Activated T-cell treated with anti-CD3 and anti-CD28 coated beads, Interleukin-2, amount 50 U/mL, for 48 hours (primary cell): ENCODE data around the gene TIAL1.
"Not testable (repeated sequence)": the region's sequence is repeated elsewhere in the genome, so short reads cannot be mapped to it uniquely, and the experiment has no call there.

Source experiments
- DNase-seq, 2 experiments: peaks; one replicate each; pipeline ENCODE4 v3.0.0-alpha.2; 2020

The TIAL1 gene

DNA sequence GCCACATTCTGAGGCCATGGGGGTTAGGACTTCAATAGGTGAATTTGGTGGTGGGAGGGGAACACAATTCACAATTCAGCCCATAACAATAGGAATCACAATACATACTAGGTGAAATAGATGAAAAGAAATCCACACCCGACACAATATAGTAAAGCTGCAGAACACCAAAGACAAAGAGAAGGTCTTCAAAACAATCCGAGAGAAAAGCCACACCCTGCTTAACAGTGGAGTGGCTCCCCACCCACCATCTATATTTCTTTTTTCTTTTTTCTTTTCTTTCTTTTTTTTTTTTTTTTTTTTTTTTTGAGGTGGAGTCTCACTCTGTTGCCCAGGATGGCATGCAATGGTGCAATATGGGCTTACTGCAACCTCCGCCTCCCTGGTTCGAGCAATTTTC lies 14.7 kb upstream of the TIAL1 start:
- DNase-seq: no peak

DNA sequence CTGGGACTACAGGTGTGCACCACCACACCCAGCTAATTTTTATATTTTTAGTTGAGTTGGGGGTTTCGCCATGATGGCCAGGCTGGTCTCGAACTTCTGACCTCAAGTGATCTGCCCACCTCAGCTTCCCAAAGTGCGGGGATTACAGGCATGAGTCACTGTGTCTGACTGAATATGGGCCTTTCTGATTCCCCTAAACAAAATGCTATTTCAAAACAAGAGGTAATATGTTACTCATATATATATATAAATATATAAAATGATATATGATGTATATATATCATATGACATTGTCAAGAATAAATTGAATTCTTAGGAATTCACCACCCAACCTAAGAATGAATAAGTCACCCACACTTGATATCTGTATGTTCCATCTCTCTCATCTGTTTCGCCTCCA lies 12.8 kb upstream of the TIAL1 start:
- no peak for DNase-seq

DNA sequence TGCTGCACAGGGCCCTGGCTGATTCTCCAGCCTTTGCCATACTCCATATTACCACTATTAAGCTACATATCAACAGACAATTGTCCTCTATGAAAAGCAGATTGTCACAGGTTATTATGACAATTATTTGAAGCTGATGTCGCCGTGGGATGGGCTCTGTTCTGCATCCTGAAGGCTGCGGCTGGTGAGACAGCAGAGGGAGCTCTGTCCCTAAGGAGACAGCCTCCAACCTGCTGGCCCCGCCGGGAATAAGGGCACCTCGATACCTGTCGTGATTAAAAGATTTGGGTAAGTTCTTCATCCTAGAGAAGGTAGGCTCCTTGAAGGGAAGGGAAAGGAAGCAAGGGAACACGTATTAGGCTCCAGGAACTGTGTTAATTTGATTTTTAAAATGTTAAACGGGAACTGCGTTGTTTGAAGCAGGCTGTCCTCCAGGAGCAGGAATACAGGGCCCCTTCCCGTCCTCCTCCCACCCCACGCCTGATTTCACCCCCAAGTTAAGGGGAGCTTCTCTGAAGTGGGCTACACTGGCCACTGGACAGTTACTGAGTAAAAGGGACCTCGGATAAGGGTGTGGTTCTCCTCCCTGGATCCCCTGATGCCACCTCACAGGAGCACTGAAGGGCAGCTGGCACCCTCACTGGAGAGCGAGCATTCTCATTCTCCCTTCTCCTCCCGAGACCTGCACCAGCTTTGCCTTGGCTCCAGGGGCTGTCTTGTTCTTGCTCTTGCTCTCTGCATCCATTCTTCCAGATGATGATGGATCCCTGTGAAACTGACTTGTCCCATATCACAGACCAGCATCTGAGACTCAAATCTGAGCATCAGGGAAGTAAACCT lies 11.8 kb upstream of the TIAL1 start:
- DNase-seq: peak; percentile 43

DNA sequence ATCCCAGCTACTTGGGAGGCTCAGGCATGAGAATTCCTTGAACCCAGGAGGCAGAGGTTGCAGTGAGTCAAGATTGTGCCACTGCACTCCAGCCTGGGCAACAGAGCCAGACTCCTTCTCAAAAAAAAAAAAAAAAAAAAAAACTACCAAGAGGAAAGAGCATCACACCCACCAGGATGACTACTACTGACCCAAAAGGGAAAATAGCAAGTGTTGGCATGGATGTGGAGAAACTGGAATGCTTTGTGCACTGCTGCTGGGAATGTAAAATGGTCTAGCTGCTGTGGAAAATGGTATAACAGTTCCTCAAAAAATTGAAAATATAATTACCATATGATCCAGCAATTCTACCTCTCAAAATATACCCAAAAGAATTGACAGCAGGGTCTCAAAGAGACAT lies 7.7 kb upstream of the TIAL1 start:
- DNase-seq: no peak

DNA sequence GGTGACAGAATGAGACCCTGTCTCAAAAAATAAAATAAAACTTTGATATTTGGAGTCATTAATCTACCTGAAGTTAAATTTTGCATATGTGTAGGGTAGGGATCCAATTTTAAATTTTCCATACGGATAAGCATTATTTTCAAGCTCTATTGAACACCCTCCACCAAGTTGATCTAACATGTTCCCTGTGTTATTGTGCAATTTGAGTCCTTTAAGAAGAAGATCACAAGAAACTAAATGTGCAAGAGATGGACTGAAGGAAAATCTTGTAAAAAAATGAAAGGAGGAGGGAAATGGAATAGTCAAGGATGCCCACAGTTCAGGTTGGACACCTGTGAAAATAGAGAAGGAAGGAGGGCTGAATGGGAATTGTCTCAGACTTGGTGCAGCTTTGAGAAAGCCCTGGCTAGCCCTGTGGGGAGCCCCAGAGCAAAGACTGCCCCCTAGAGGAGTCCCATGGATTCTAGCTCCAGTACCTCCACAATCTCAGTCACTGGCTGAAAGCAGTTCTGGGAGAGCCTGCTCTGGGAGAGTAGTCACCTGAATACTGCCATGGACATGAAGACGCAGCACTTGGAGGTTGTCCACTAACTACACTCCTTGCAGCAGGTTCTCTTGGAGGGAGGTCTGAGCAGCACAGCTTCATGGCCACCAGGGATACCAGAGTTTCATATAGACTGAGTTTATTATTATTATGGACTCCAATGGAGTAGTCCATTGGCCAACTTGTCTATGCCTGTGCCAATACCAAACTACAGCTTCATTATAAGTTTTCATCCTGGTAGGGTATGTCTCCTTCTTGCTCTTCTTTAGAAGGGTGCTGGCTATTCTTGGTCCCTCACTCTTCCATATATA lies 5.7 kb upstream of the TIAL1 start:
- DNase-seq: peak; percentile 38 to 57

DNA sequence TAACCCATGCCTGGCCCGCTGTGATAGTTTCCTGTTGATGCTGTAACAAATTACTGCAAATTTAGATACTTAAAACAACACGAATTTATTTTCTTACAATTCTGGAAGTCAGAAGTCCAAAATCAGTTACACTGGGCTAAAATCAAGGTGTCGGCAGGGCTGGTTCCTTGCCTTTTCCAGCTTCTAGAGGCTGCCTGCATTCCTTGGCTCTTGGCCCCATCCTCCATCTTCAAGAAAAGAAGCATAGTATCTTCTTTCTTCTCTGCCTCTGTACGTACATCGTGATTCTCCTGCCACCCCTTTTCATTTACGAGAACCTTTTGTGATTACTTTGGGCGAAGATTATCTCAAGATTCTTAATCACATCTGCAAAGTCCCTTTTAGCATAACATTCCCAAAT lies 1.6 kb upstream of the TIAL1 start:
- no peak for DNase-seq

DNA sequence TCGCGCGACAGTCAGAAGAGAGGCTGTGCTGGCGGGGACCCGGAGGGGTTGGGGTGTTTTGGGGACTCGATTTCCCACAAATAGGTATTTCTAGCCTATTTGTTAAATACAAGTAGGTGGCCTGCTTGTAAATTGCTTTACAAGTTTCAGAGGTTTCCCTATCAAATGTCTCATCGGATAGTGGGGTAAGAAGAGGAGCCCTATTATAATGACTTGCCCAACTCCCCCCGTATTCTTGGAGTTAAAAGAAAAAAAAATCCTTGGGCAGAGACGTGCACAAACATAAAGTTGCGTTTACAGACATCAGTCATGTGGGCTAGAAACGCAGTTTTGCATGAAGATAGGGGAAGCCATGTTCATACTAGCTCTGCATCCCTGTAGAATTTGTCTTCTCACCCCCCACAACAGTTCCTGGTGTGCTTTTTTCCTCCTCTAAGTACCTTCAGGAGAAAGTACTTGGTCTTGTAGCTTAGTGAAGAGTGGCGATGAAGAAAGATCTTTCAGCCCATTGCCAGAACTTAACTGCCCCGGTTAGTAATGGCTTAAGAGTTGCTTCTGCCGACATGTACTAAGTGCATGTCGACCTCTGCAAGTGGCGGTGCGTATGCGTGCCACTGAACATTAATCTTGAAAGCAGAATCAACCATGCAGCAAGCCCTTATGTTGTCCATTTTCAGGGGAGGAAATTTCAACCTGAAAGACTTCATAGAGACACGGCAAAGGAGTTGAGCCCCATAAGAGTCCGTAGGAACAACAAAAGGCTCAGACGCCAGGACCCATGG lies 832 bp upstream of the TIAL1 start:
- no peak for DNase-seq

DNA sequence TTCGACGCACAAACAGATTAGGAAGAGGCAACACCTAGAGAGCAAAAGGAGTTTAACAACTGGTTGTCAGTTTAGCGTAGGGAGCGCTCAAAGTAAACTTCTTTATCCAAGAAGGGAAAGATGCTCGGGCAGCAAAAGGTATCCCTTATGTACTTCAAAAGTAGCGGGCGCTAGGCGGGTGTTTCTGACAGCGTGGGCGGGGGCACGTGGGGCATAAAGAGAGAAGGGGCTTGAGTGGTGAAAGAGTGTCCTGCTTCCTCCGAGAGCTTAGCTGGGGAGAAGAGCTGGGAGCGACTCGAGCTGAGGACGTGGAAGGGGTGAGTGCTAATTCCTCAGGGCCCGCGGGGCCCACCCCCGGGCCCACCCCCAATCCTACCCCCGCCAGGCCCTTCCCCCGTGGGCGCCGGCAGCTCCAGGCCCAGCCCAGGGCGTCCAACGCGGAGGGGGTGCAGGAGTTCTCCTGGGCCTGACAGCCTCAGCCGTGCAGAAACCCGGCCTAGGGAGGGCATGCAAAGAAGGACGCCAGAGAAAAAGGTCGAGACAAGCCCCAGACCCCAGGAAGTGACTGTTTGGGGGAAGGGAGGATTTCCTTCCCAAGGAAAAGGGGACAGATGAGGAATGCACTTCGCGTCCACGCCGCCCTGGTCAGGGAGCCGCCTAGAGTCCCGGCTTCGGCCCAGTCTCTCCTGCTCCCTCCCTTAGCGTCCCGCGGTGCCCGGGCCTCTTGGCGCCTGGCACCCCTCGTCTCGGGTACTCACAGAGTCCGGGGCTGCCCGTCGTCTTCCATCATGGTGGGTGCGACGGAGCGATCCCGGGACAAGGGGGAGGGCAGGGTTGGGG lies 868 bp downstream of the TIAL1 start:
- peak; percentile 80 to 82 for DNase-seq

DNA sequence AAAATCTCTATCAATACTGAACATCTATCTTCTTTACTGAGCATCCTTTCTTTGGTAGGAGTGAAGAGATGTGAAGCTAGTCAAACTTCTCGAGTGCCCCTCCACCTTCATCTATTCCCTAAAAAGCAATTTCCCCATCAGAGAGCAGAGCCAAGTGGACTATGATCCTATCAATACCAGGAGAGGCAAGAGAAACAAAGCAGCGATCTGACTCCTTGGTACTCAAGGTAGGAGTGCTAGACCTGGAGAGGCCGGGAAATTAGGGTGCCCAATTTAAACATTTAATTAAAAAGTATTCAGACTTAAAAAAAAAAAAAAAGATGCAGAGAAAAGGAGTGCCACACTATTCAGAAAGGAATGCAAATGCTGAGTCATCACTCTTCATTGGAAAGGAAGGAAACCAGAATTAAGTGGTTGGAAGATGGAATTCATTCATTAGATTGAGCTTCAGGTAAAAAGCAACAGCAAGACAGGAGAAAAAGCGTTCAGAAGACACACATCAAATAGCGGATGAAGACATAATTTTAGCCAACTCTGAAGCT lies 1.6 kb downstream of the TIAL1 start:
- peak; percentile 15 for DNase-seq

DNA sequence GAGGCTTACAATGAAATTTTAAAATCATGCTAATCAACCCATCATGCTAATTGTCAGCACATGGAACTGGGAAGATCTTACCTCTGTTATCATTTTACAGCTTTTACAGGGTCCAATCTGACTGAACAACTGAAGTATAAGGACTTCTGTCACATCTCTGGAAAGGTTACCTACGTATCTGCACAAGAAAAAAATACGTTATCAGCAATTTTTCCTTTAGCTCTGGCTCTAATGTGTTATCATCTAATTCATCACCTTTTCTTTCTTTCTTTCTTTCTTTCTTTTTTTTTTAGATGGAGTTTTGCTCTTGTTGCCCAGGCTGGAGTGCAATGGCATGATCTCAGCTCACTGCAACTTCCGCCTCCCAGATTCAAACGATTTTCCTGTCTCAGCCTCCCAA lies 8.7 kb downstream of the TIAL1 start:
- DNase-seq: no peak

DNA sequence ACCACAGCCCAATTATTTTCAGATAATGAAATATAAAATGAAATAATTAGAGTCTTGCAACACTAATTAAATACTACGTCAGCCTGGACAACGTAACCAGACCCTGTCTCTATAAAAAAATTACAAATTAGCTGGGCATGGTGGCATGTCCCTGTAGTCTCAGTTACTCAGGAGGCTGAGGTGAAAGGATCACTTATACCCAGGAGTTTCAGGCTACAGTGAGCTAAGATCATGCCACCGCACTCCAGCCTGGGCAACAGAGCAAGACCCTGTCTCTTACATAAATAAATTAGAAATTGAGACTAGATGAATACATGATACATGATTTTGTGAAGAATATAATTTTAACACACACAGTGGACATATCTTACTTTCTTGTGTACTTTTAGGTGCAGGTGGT lies 18.4 kb downstream of the TIAL1 start:
- no peak for DNase-seq

DNA sequence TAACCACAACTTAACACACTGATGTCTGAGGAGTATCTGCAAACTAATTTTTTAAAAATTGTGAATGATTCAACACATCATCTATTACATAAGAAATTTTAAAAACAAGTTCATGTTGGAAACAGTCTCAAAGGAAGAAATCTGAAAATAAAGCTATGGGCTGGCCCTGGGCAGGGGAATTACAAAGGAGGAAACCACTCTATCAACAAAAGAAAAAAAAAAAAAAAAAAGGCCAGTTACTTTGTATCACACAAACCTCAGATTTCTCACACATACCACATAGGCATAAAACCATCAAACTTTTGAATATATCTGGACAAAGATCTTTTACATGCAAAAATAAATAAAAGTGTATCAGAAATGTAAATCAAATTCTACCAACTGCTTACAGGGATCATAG lies 20.8 kb downstream of the TIAL1 start:
- no peak for DNase-seq

DNA sequence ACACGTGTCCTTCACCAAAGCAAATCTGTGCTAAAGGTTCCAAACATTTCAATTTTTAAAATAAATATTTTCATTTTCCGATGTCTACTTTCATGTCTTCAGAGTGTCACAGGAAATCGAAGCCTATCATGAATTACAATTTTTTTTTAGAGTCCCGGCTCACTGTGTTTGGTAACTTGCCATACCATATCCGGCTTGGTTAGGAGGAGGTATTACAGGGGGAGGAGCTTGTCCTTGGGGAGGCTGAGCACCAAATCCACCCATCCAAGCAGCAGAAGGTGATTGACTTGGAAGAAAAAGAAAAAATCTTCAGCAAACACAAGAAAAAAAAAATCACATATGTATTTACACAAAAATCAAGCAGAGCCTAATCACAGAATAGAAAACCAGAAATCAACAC lies 21.3 kb downstream of the TIAL1 start:
- no peak for DNase-seq

DNA sequence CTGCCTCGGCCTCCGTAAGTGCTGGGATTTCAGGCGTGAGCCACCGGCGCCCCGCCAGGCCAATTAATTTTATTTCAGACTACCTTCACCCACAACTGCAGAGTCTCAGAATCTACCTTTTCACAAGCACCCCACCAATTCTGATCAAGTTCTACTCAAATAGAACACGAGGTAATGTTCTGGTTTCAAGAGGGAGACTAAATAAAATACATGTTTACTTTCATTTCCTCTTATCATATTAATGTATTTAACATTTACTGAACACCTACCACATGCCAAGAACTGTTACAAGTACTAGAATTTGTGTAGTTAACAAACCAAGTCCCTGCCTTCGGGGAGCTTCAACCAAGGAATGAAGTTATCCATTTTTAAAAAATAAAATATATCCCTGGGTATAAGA lies 28.8 kb downstream of the TIAL1 start:
- DNase-seq: no peak

DNA sequence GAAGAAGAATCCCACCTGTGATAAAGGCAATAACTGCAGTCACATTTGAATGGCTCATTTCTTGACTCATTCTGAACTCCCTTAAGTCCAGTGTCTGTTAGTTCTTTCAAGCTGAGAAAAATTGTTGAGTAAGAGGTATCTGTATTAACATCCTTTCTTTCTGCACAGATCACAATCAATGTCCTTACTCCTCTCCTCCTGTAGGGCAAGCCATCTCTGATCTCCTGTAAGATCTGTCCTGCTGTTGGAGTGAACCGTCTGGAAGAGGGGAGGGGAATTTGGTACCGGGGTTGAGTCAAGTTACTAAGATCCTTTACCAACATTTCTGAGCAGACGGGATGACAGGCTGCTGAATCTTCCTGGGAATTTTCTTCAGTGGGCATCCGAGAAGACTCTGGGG lies 34.7 kb downstream of the TIAL1 start:
- DNase-seq: no peak

DNA sequence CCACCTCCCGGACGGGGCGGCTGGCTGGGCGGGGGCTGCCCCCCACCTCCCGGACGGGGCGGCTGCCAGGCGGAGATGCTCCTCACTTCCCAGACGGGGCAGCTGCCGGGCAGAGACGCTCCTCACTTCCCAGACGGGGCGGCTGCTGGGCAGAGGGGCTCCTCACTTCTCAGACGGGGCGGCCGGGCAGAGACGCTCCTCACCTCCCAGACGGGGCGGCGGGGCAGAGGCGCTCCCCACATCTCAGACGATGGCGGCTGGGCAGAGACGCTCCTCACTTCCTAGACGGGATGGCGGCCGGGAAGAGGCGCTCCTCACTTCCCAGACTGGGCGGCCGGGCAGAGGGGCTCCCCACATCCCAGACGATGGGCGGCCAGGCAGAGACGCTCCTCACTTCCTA lies 37.3 kb downstream of the TIAL1 start:
- not testable (repeated sequence) for DNase-seq

DNA sequence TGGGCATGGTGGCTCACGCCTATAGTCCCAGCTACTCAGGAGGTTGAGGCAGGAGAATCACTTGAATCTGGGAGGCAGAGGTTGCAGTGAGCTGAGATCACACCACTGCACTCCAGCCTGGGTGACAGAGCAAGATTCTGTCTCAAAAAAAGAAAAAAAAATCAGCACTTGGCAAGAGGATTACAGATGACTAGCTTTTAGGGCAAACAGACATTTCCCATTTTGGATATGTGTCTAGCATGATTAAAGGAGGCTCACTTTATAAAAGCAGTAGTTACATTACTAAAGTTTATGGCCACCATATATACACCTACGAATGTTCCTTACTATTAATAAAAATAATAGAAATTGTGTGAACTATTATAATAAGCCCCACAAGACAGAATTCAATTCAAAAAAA lies 40.7 kb downstream of the TIAL1 start:
- not testable (repeated sequence) for DNase-seq

DNA sequence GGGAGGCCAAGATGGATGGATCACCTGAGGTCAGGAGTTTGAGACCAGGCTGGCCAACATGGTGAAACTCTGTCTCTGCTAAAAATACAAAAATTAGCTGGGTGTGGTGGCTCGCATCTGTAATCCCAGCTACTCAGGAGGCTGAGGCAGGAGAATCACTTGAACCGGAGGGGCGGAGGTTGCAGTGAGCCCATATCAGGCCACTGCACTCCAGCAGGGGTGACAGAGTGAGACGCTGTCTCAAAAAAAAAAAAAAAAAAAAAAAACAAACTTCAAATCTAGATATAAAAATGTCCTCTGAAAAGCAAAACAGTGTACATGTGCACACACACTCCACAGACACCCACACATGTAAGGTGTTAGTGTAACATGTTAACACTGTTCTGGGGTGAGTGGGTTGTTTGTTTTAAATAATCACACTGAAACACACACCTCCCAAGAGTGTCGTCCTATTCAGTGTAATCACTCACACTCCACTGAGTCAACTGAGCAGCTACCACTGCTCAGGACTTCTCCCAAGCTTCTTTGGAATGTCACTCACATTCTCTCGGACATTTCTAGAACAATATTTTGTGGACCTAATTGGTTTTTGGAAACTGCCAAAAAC lies 41.5 kb downstream of the TIAL1 start:
- no peak for DNase-seq

DNA sequence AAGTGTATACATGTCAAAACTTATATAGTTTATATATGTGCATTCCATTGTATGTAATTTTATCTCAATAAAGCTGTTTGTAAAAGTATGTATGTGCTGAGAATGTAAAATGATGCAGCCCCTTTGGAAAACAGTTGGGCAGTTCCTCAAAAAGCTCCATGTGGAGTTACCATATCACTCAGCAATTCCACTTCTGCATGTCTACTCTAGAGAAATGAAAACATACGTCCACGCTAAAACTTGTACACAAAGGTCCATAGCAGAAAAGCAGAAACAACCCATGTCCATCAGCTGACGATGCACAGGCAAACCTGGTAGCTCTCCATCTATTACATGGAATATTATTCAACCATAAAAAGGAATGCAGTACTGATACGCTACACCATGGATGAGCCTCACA lies 45.9 kb downstream of the TIAL1 start:
- no peak for DNase-seq

DNA sequence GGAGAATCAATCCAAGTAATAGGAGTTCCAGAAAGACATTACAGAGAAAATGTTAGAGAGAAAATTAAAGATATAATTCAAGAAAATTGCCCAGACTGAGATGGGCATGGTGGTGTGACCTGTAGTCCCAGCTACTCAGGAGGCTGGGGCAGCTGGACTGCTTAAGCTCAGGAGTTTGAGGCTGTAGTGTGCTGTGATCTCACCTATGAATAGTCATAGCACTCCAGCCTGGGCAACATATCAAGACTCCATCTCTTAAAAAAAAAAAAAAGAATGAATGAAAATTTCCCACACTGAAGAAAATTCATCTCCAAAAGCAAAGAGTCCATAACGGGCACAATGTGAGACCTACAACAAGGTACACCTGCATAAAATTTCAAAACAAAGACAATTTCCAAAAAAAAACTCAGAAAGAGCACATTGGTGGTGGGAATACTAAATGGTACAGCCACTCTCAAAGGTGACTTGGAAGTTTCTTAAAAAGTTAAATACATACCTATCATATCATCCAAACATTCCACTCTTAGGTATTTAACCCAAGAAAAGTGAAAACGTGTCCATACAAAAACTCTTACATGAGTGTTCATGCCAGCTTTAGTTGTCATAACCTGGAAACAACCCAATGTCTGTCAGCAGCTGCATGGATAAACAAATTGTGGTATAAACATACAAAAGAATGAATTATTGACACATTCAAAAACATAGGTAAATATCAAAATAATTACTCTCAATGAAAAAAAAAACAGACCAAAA lies 47.3 kb downstream of the TIAL1 start:
- DNase-seq: no peak

DNA sequence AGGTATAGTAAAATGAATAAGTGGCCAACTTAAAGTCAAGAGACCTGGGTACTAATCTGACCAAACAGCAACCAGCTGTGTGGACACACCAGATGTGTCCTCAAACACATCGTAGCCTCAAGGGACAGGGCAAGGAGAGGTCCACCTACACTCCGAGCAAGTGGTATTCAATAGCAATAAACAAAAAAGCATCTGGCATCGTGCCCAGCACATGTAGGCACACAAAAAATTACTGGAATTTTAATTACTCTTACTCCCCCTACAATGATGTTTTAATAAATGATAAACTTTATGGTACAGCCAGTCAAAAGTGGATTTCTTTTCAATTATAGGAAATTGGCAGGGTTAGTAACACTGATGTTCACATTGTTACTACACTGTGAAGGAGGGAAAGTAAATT lies 50.8 kb downstream of the TIAL1 start:
- DNase-seq: no peak
